ENCODE data around the gene PCP2. TPM values are rescaled to one million over a fixed set of nuclear protein-coding genes. Genes with fewer than 3 reads are reported as not detected.

The PCP2 gene
- polyA plus RNA-seq, 2 of the 4 experiments (the other 2 are of a cell fraction) = 0.19 TPM; not detected in 1

DNA sequence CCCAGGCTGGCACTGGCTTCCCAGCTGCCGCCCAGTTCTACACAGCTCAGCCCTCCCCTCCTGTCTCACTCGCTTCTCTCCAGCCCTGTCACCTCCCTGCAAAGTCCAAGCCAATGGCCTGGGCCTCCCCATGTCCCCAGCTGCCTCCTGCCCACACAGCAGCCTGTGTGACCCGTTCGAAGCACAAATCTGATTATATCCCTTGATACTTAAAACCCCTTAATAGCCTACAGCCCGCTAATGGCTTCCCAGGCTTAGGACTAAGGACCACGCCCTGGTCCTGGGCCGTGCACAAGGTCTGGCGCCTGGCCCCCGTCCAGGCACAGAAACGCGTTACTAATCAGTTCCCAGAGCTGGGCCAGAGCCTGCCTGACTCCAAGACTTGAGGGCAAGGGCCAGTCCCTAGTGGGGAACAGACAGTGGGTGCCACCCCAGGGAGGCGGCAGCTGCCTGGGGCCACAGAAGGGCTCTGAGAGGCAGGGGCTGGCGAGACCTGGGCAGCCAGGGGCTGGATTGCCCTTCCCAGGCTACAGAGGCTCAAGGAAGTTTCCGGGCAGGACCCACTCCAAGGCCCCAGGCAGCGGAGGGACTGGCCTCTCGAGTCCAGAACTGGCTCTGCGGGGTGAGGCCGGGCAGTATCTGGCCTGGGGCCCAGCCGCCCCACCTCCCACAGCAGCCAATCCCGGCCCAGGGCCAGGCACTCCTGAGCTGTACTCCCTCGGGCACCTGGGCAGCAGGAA, 14.6 kb downstream of the PCP2 start:
- no peak overlapping the region for H3K4me2 ChIP-seq
- WGBS (ENCODE audit: missing lambda C conversion rate) = 92% methylated on average over 13 of the region's 21 CpGs
- ATAC-seq = no peak; a peak in 1 of 6 replicates
- H3K27ac ChIP-seq = no peak overlapping the region
- no peaks in the 10 kb centered on the region for H3K9me3 ChIP-seq
- ChIA-PET POLR2A (interaction anchor here (1.0 kb wide), 1 partner anchor 11 kb away, joined by 3 read pairs; the partner anchor contains the start of genes PET100 and XAB2), CTCF (interaction anchor here (1.5 kb wide), 1 partner anchor 51 kb away, joined by 3 read pairs; no protein-coding TSS in a partner anchor)
- H3K4me3 ChIP-seq = no peak overlapping the region
- H3K4me1 ChIP-seq = no peaks in the 10 kb centered on the region
- TF ChIP-seq, protein P1, sequence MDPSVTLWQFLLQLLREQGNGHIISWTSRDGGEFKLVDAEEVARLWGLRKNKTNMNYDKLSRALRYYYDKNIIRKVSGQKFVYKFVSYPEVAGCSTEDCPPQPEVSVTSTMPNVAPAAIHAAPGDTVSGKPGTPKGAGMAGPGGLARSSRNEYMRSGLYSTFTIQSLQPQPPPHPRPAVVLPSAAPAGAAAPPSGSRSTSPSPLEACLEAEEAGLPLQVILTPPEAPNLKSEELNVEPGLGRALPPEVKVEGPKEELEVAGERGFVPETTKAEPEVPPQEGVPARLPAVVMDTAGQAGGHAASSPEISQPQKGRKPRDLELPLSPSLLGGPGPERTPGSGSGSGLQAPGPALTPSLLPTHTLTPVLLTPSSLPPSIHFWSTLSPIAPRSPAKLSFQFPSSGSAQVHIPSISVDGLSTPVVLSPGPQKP (IDR thresholded peaks at IDR 0.05; ENCODE audit: low read depth, low read length) = no peak
- TF ChIP-seq BHLHE40 (IDR thresholded peaks at IDR 0.05; ENCODE audit: low read depth, low read length) = no peak
- no peak for TF ChIP-seq RFX5 (IDR thresholded peaks at IDR 0.05)
- no peak for TF ChIP-seq TFCP2L1 (CRISPR knock-in tag; IDR thresholded peaks at IDR 0.05)
- no peak for TF ChIP-seq EHF (CRISPR knock-in tag; IDR thresholded peaks at IDR 0.05)
- TF ChIP-seq NPAS2 (CRISPR knock-in tag; IDR thresholded peaks at IDR 0.05; ENCODE audit: borderline replicate concordance) = no peak
- DNase-seq (ENCODE audit: low read depth in 1 of 2, low spot score in 1 of 2) = no peak
- FAIRE-seq = no peak

DNA sequence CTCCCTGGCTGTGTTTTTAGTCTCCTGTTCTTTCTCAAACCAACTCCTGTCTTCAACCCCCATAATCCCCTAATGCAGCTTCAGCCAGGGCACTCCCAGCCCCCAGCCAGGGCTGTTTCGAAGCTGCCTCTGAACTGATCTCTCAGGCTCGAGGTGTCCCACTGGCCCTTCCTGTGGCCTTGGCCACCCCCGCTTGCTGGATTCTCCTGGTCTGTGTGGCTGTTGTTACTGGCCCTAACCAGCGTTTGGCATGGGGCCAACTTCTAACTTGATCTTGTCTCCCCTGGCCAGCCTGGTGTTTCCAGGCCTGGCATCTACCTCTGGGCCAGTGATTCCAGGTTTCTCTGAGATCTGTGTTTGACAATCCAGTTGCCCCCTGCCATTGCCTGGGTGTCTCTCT, 15.2 kb downstream of the PCP2 start:
- ChIA-PET POLR2A (no interaction called here), CTCF (interaction anchor here (1.5 kb wide), 1 partner anchor 50 kb away, joined by 3 read pairs; no protein-coding TSS in a partner anchor)
- H3K4me2 ChIP-seq = no peak overlapping the region
- FAIRE-seq (no peak), DNase-seq (ENCODE audit: low read depth in 1 of 2, low spot score in 1 of 2) (peak in 1 of 2 experiments; percentile 21), ATAC-seq (no peak; a peak in 2 of 6 replicates)
- H3K4me3 ChIP-seq = no peak overlapping the region
- H3K27ac ChIP-seq = no peak overlapping the region
- H3K9me3 ChIP-seq = no peaks in the 10 kb centered on the region
- TF ChIP-seq EHF (CRISPR knock-in tag; IDR thresholded peaks at IDR 0.05) (no peak), FOSL2 (IDR thresholded peaks at IDR 0.05) (no peak), FOSL2 (CRISPR knock-in tag; IDR thresholded peaks at IDR 0.05) (no peak)
- 67% methylated on average over 4 of the region's 4 CpGs for WGBS (ENCODE audit: missing lambda C conversion rate)
- H3K4me1 ChIP-seq = no peaks in the 10 kb centered on the region

DNA sequence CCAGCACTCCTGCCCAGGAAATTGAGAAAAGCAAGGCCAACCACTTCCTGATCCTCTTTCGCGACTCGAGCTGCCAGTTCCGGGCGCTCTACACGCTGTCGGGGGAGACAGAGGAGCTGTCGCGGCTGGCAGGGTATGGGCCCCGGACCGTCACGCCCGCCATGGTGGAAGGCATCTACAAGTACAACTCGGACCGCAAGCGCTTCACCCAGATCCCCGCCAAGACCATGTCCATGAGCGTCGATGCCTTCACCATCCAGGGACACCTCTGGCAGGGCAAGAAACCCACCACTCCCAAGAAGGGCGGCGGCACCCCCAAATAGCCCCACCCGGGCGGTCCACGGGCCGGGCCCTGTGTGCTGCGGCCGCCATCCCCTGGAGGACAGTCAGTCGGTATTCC, 15.8 kb downstream of the PCP2 start:
- H3K4me3 ChIP-seq = no peak overlapping the region
- TF ChIP-seq RNF2 (IDR thresholded peaks at IDR 0.05; ENCODE audit: borderline replicate concordance, low read depth) (no peak), KDM1A (IDR thresholded peaks at IDR 0.05; ENCODE audit: low read depth) (no peak), JUNB (IDR thresholded peaks at IDR 0.05) (no peak), RAD21 (conservative IDR thresholded peaks at IDR 0.05 in 1 of 2, IDR thresholded peaks at IDR 0.05 in 1 of 2) (no peak), BHLHE40 (IDR thresholded peaks at IDR 0.05; ENCODE audit: low read depth, low read length) (no peak), RFX5 (IDR thresholded peaks at IDR 0.05) (no peak), ZC3H11A (IDR thresholded peaks at IDR 0.05) (no peak), HEYL (CRISPR knock-in tag; IDR thresholded peaks at IDR 0.05) (no peak), NPAS2 (CRISPR knock-in tag; IDR thresholded peaks at IDR 0.05; ENCODE audit: borderline replicate concordance) (no peak), HOXA7 (CRISPR knock-in tag; IDR thresholded peaks at IDR 0.05) (no peak), NR3C1 (IDR thresholded peaks at IDR 0.05) (no peak), NFE2L2 (conservative IDR thresholded peaks at IDR 0.05; ENCODE audit: low read length) (no peak)
- TF ChIP-seq, protein P2, sequence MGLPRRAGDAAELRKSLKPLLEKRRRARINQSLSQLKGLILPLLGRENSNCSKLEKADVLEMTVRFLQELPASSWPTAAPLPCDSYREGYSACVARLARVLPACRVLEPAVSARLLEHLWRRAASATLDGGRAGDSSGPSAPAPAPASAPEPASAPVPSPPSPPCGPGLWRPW (IDR thresholded peaks at IDR 0.05) = no peak
- no peak overlapping the region for H3K4me2 ChIP-seq
- H3K27ac ChIP-seq = no peak overlapping the region
- DNase-seq (ENCODE audit: low read depth in 1 of 2, low spot score in 1 of 2) (no peak), ATAC-seq (no peak), FAIRE-seq (no peak)
- WGBS (ENCODE audit: missing lambda C conversion rate) = no CpG with 5 or more reads among the region's 28 CpGs
- ChIA-PET CTCF (interaction anchor here (1.4 to 1.5 kb wide), 2 partner anchors 31 to 49 kb away, joined by 3 to 5 read pairs; no protein-coding TSS in a partner anchor), POLR2A (no interaction called here)
- no peaks in the 10 kb centered on the region for H3K4me1 ChIP-seq
- H3K9me3 ChIP-seq = no peaks in the 10 kb centered on the region

DNA sequence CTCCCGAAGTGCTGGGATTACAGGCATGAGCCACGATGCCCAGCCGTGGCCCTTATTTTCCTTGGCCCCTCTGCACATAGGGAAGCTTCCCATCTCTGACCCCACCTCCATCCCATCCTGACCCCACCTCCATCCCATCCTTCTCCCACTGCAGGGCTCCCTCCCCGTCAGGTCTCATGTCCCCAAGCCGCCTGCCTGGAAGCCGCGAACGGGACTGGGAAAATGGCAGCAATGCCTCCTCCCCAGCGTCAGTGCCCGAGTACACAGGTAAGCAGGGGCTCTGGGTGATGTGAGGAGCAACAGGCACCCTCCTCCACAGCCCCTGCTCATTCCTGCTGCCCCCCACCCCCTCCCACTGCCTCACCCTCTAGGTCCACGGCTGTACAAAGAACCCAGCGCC, 16.3 kb downstream of the PCP2 start:
- no peak overlapping the region for H3K27ac ChIP-seq
- TF ChIP-seq, protein P2 (IDR thresholded peaks at IDR 0.05) = no peak
- TF ChIP-seq HDAC2 (IDR thresholded peaks at IDR 0.05) = no peak
- no peak for TF ChIP-seq KDM1A (IDR thresholded peaks at IDR 0.05; ENCODE audit: low read depth)
- TF ChIP-seq SREBF2 (IDR thresholded peaks at IDR 0.05) = no peak
- TF ChIP-seq PHF8 (IDR thresholded peaks at IDR 0.05; ENCODE audit: borderline replicate concordance, low read depth) = no peak
- TF ChIP-seq HOXB13 (CRISPR knock-in tag; IDR thresholded peaks at IDR 0.05; ENCODE audit: low read depth) = no peak
- TF ChIP-seq, protein P3, sequence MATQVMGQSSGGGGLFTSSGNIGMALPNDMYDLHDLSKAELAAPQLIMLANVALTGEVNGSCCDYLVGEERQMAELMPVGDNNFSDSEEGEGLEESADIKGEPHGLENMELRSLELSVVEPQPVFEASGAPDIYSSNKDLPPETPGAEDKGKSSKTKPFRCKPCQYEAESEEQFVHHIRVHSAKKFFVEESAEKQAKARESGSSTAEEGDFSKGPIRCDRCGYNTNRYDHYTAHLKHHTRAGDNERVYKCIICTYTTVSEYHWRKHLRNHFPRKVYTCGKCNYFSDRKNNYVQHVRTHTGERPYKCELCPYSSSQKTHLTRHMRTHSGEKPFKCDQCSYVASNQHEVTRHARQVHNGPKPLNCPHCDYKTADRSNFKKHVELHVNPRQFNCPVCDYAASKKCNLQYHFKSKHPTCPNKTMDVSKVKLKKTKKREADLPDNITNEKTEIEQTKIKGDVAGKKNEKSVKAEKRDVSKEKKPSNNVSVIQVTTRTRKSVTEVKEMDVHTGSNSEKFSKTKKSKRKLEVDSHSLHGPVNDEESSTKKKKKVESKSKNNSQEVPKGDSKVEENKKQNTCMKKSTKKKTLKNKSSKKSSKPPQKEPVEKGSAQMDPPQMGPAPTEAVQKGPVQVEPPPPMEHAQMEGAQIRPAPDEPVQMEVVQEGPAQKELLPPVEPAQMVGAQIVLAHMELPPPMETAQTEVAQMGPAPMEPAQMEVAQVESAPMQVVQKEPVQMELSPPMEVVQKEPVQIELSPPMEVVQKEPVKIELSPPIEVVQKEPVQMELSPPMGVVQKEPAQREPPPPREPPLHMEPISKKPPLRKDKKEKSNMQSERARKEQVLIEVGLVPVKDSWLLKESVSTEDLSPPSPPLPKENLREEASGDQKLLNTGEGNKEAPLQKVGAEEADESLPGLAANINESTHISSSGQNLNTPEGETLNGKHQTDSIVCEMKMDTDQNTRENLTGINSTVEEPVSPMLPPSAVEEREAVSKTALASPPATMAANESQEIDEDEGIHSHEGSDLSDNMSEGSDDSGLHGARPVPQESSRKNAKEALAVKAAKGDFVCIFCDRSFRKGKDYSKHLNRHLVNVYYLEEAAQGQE (IDR thresholded peaks at IDR 0.05) = no peak
- no peak for TF ChIP-seq RFX5 (IDR thresholded peaks at IDR 0.05)
- TF ChIP-seq JUN (IDR thresholded peaks at IDR 0.05) = no peak
- TF ChIP-seq ESRRA (IDR thresholded peaks at IDR 0.05; ENCODE audit: borderline replicate concordance, low read length) = no peak
- no peak for TF ChIP-seq ZNF302 (CRISPR knock-in tag; IDR thresholded peaks at IDR 0.05)

More for the DNA sequence above, 16.3 kb downstream of the PCP2 start:
- no peak for DNase-seq (ENCODE audit: low read depth in 1 of 2, low spot score in 1 of 2)
- no peak for FAIRE-seq
- Histone ChIP-seq H3K4me2 (no peak overlapping the region), H3K9me3 (no peaks in the 10 kb centered on the region), H3K4me1 (no peaks in the 10 kb centered on the region), H3K4me3 (no peak overlapping the region)
- 84% methylated on average over 8 of the region's 12 CpGs for WGBS (ENCODE audit: missing lambda C conversion rate)
- CTCF ChIA-PET = interaction anchor here (1.4 kb wide), 1 partner anchor 31 kb away, joined by 5 read pairs; no protein-coding TSS in a partner anchor
- POLR2A ChIA-PET = no interaction called here
- ATAC-seq = no peak

Measured in A549 (cell line).